SK-N-SH treated with all-trans-retinoic acid at 6 μM for 48 hours (cell line): ENCODE data around the gene SERHL2.
"Not testable (repeated sequence)": the region's sequence is repeated elsewhere in the genome, so short reads cannot be mapped to it uniquely, and the experiment has no call there.

Source experiments
- ARNTL ChIP-seq: fragments of 450-650 bp; formaldehyde crosslinking; IDR thresholded peaks from 2 replicates; pipeline ENCODE4 v1.5.0; 2020; ENCODE audit warnings: low read depth, mild to moderate bottlenecking, moderate library complexity, borderline replicate concordance
- ISL1 ChIP-seq: fragments of 250-450 bp; sonication (Bioruptor Pico); IDR thresholded peaks from 2 replicates; pipeline ENCODE4 v2.1.2; 2022; ENCODE audit warnings: mild to moderate bottlenecking, moderate library complexity
- RARB ChIP-seq: fragments of 250-450 bp; sonication (Bioruptor Pico); IDR thresholded peaks from 2 replicates; pipeline ENCODE4 v1.8.0; 2021; ENCODE audit warnings: mild to moderate bottlenecking, moderate library complexity
- TF ChIP-seq, protein P1 (sequence below): fragments of 250-450 bp; sonication (Bioruptor Pico); IDR thresholded peaks from 2 replicates; pipeline ENCODE4 v1.5.0; 2020; ENCODE audit warnings: mild to moderate bottlenecking, moderate library complexity

DNA sequence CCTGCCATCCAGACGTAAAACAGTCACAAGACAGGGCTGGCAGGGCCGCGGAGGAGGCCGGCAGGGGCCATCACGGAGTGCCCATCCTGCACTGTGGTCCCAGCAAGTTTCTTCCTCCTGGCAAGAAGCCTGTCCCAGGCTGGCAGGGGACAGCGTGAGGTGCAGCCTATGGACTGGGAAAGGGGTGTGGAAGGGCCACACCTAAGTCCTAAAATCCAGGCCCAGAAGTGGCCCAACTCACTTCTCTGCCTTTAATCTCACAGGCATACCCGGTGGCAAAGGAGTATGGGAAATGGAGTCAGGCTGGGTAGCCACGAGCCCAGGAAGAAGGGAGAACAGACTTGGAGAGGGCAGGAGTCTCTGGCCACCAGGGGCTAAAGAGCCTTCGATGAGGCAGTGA lies 16.8 kb downstream of the SERHL2 start:
- TF ChIP-seq, protein P1, sequence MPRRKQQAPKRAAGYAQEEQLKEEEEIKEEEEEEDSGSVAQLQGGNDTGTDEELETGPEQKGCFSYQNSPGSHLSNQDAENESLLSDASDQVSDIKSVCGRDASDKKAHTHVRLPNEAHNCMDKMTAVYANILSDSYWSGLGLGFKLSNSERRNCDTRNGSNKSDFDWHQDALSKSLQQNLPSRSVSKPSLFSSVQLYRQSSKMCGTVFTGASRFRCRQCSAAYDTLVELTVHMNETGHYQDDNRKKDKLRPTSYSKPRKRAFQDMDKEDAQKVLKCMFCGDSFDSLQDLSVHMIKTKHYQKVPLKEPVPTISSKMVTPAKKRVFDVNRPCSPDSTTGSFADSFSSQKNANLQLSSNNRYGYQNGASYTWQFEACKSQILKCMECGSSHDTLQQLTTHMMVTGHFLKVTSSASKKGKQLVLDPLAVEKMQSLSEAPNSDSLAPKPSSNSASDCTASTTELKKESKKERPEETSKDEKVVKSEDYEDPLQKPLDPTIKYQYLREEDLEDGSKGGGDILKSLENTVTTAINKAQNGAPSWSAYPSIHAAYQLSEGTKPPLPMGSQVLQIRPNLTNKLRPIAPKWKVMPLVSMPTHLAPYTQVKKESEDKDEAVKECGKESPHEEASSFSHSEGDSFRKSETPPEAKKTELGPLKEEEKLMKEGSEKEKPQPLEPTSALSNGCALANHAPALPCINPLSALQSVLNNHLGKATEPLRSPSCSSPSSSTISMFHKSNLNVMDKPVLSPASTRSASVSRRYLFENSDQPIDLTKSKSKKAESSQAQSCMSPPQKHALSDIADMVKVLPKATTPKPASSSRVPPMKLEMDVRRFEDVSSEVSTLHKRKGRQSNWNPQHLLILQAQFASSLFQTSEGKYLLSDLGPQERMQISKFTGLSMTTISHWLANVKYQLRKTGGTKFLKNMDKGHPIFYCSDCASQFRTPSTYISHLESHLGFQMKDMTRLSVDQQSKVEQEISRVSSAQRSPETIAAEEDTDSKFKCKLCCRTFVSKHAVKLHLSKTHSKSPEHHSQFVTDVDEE (CRISPR knock-in tag): not testable (repeated sequence)
- TF ChIP-seq RARB (CRISPR knock-in tag); ARNTL; ISL1 (CRISPR knock-in tag): not testable (repeated sequence)
